ENCODE data around the gene CBLN3.

Gene CBLN3

GRCh38 chr14:24430682-24431568 lies 1.5 kb upstream of the CBLN3 start:
- ATAC-seq (ENCODE audit: low read depth), result peak; percentile 33
- DNase-seq (ENCODE audit: low spot score), result no peak
- H3K4me3 ChIP-seq (ENCODE audit: severe bottlenecking), result peak overlapping the region; percentile 89

GRCh38 chr14:24430143-24430681 lies 744 bp upstream of the CBLN3 start:
- H3K27me3 ChIP-seq (ENCODE audit: insufficient read depth, poor library complexity, severe bottlenecking), result no peaks in the 10 kb centered on the region
- TF ChIP-seq CTCF (IDR thresholded peaks at IDR 0.05; ENCODE audit: poor library complexity, severe bottlenecking), result no peak
- no peaks in the 10 kb centered on the region for H3K9me3 ChIP-seq (ENCODE audit: severe bottlenecking)
- DNase-seq (ENCODE audit: low spot score) (no peak), ATAC-seq (ENCODE audit: low read depth) (peak; percentile 61)
- H3K4me3 ChIP-seq (ENCODE audit: severe bottlenecking), result peak overlapping the region; percentile 89
- H3K27ac ChIP-seq (ENCODE audit: poor library complexity, severe bottlenecking), result peak overlapping the region; percentile 75
- peaks cover 30% of the 10 kb centered on the region for H3K4me1 ChIP-seq (ENCODE audit: insufficient read depth, poor library complexity, severe bottlenecking)
- peaks cover 36% of the 10 kb centered on the region for H3K36me3 ChIP-seq (ENCODE audit: low read depth)

More at GRCh38 chr14:24430682-24431568, 1.5 kb upstream of the CBLN3 start:
- Histone ChIP-seq H3K27me3 (ENCODE audit: insufficient read depth, poor library complexity, severe bottlenecking) (no peaks in the 10 kb centered on the region), H3K9me3 (ENCODE audit: severe bottlenecking) (no peaks in the 10 kb centered on the region), H3K27ac (ENCODE audit: poor library complexity, severe bottlenecking) (peak overlapping the region; percentile 75), H3K36me3 (ENCODE audit: low read depth) (peaks cover 38% of the 10 kb centered on the region), H3K4me1 (ENCODE audit: insufficient read depth, poor library complexity, severe bottlenecking) (peaks cover 23% of the 10 kb centered on the region)
- no peak for TF ChIP-seq CTCF (IDR thresholded peaks at IDR 0.05; ENCODE audit: poor library complexity, severe bottlenecking)

GRCh38 chr14:24428628-24429394 lies 657 bp downstream of the CBLN3 start:
- Histone ChIP-seq H3K4me1 (ENCODE audit: insufficient read depth, poor library complexity, severe bottlenecking) (peaks cover 34% of the 10 kb centered on the region), H3K27ac (ENCODE audit: poor library complexity, severe bottlenecking) (peak overlapping the region; percentile 75), H3K9me3 (ENCODE audit: severe bottlenecking) (no peaks in the 10 kb centered on the region), H3K4me3 (ENCODE audit: severe bottlenecking) (no peak overlapping the region), H3K27me3 (ENCODE audit: insufficient read depth, poor library complexity, severe bottlenecking) (no peaks in the 10 kb centered on the region), H3K36me3 (ENCODE audit: low read depth) (peaks cover 27% of the 10 kb centered on the region)
- no peak for ATAC-seq (ENCODE audit: low read depth)
- no peak for TF ChIP-seq CTCF (IDR thresholded peaks at IDR 0.05; ENCODE audit: poor library complexity, severe bottlenecking)
- DNase-seq (ENCODE audit: low spot score), result no peak

GRCh38 chr14:24427537-24428508 lies 1.6 kb downstream of the CBLN3 start:
- no peaks in the 10 kb centered on the region for H3K9me3 ChIP-seq (ENCODE audit: severe bottlenecking)
- TF ChIP-seq CTCF (IDR thresholded peaks at IDR 0.05; ENCODE audit: poor library complexity, severe bottlenecking), result no peak
- peaks cover 17% of the 10 kb centered on the region for H3K36me3 ChIP-seq (ENCODE audit: low read depth)
- no peaks in the 10 kb centered on the region for H3K27me3 ChIP-seq (ENCODE audit: insufficient read depth, poor library complexity, severe bottlenecking)
- no peak overlapping the region for H3K4me3 ChIP-seq (ENCODE audit: severe bottlenecking)
- no peak for DNase-seq (ENCODE audit: low spot score)
- no peak for ATAC-seq (ENCODE audit: low read depth)
- H3K4me1 ChIP-seq (ENCODE audit: insufficient read depth, poor library complexity, severe bottlenecking), result peaks cover 34% of the 10 kb centered on the region
- H3K27ac ChIP-seq (ENCODE audit: poor library complexity, severe bottlenecking), result peak overlapping the region; percentile 72

Measured in RWPE2 (cell line).